ACHN (cell line): ENCODE measurements around the gene ANKRD13B.

Experiments
- DNase-seq: peaks from one replicate; pipeline ENCODE4 v3.0.0-alpha.2; 2015
- in situ Hi-C: cut with HindIII; loops from 2 replicates; pipeline ENCODE4 v1.10.0; 2017; ENCODE audit warnings: low sequenced_read_pairs, low pct_ligation_motif_present, low pct_unique_long_range_greater_than_20kb

ANKRD13B gene

GRCh38 chr17:29612094-29612403, 19.1 kb downstream of the ANKRD13B start:
- in situ Hi-C loops: no loop called here
- DNase-seq: no peak

GRCh38 chr17:29612404-29613280, 19.7 kb downstream of the ANKRD13B start:
- in situ Hi-C loops: no loop called here
- DNase-seq: no peak

GRCh38 chr17:29613352-29613837, 20.5 kb downstream of the ANKRD13B start:
- in situ Hi-C loops: no loop called here
- no peak for DNase-seq

- in situ Hi-C loops: no loop called here
- DNase-seq: no peak
Measured at GRCh38 chr17:29613856-29614255, 20.9 kb downstream of the ANKRD13B start.

- no peak for DNase-seq
- in situ Hi-C loops: no loop called here
Measured at GRCh38 chr17:29614349-29615047, 21.6 kb downstream of the ANKRD13B start.

GRCh38 chr17:29615048-29615385, 22.1 kb downstream of the ANKRD13B start:
- no peak for DNase-seq
- in situ Hi-C loops: no loop called here

GRCh38 chr17:29615492-29616299, 22.8 kb downstream of the ANKRD13B start:
- in situ Hi-C loops: no loop called here
- DNase-seq: no peak

GRCh38 chr17:29616300-29617048, 23.5 kb downstream of the ANKRD13B start:
- no peak for DNase-seq
- in situ Hi-C loops: no loop called here

- peak; percentile 31 for DNase-seq
- in situ Hi-C loops: no loop called here
Measured at GRCh38 chr17:29617125-29617480, 24.2 kb downstream of the ANKRD13B start.

- peak; percentile 79 for DNase-seq
- in situ Hi-C loops: no loop called here
Measured at GRCh38 chr17:29617481-29618271, 24.7 kb downstream of the ANKRD13B start.

- in situ Hi-C loops: no loop called here
- no peak for DNase-seq
Measured at GRCh38 chr17:29618272-29619065, 25.5 kb downstream of the ANKRD13B start.

GRCh38 chr17:29619251-29619650, 26.3 kb downstream of the ANKRD13B start:
- peak; percentile 65 for DNase-seq
- in situ Hi-C loops: no loop called here

- in situ Hi-C loops: no loop called here
- no peak for DNase-seq
Measured at GRCh38 chr17:29620271-29620670, 27.3 kb downstream of the ANKRD13B start.

GRCh38 chr17:29620779-29621500, 28.0 kb downstream of the ANKRD13B start:
- in situ Hi-C loops: no loop called here

GRCh38 chr17:29621751-29622194, 28.8 kb downstream of the ANKRD13B start:
- in situ Hi-C loops: no loop called here
- DNase-seq: no peak

More at GRCh38 chr17:29620779-29621500, 28.0 kb downstream of the ANKRD13B start:
- no peak for DNase-seq
